Thoracic aorta (tissue), 2 donors: ENCODE data around the gene PLA2G15. TPM values are rescaled to one million over a fixed set of nuclear protein-coding genes. Genes with fewer than 3 reads are reported as not detected.

ENCODE experiments used
- total RNA-seq, 2 donors: library from RNA; depleted of rRNA; stranded (reverse); fragments of >200 nt; gene quantifications; one replicate each; pipeline versions ENCODE4 v1.1.0 to v1.2.3, GENCODE V29; 2016

Gene PLA2G15
- total RNA-seq, 2 donors from 2014 or later: 17.8 to 34.9 TPM

Other genes starting within 250 kb of the PLA2G15 start
- 1 to 10 TPM in 1 of 2 donors, under 1 TPM in 1; 0.81 to 6.1 TPM for gene DPEP2, start 245.9 kb upstream of the PLA2G15 start, total RNA-seq
- not detected for gene DPEP2NB, start 229.5 kb upstream of the PLA2G15 start, total RNA-seq
- 1 to 10 TPM; 5.4 to 5.8 TPM for gene DDX28, start 222.1 kb upstream of the PLA2G15 start, total RNA-seq
- gene DUS2, start 222.1 kb upstream of the PLA2G15 start, total RNA-seq: 1 to 10 TPM; 5.3 to 8.4 TPM
- gene NFATC3, start 160.0 kb upstream of the PLA2G15 start, total RNA-seq: 10 to 100 TPM; 51.1 to 56.7 TPM
- gene ESRP2, start 9.2 kb upstream of the PLA2G15 start, total RNA-seq: 1 to 10 TPM; 2.0 to 9.1 TPM
- gene SLC7A6, start 19.2 kb downstream of the PLA2G15 start, total RNA-seq: 100 to 1,000 TPM in 1 of 2 donors, 10 to 100 TPM in 1; 92.1 to 125 TPM
- 10 to 100 TPM; 15.6 to 22.6 TPM for gene SLC7A6OS, start 65.6 kb downstream of the PLA2G15 start, total RNA-seq
- 10 to 100 TPM; 46.6 to 74.2 TPM for gene PRMT7, start 65.6 kb downstream of the PLA2G15 start, total RNA-seq
- 1 to 10 TPM in 1 of 2 donors, under 1 TPM in 1; 0.41 to 6.5 TPM for gene SMPD3, start 203.1 kb downstream of the PLA2G15 start, total RNA-seq